HEK293 (cell line): ENCODE measurements around the gene STMND1.

Experiments
- CTCF ChIA-PET: fragments of 350-600 bp; formaldehyde crosslinking; extraction: SDS; loops from one replicate; lab custom pipeline; 2021; ENCODE audit warnings: antibody characterized with exemption; lab: Yijun Ruan, JAX
- POLR2A ChIA-PET: fragments of 300-600 bp; formaldehyde crosslinking; extraction: SDS; loops from one replicate; lab custom pipeline; 2020; ENCODE audit warnings: antibody characterized with exemption, inconsistent platforms; lab: Yijun Ruan, JAX
- H3K27ac ChIP-seq: fragments of 200-500 bp; sonication (Bioruptor generic); 2 replicates; pipeline ENCODE4 v1.5.1; 2014; ENCODE audit warnings: low read depth, low read length, control low read depth, inconsistent platforms; ENCODE audit errors: extremely low read depth
- H3K36me3 ChIP-seq, 2 experiments: fragments of 200-500 bp in 1 of 2; sonication (Bioruptor generic) in 1 of 2; 1 replicate in 1 of 2; 2 replicates in 1 of 2; pipeline ENCODE4 v1.5.1; 2014 to 2017; ENCODE audit warnings: inconsistent platforms in 2 of 2, low read length in 2 of 2; ENCODE audit not compliant: control insufficient read depth in 2 of 2, insufficient read depth in 1 of 2
- H3K4me1 ChIP-seq: fragments of 200-500 bp; sonication (Bioruptor generic); 2 replicates; pipeline ENCODE4 v1.5.1; 2014; ENCODE audit warnings: mild to moderate bottlenecking, low read length, inconsistent platforms; ENCODE audit not compliant: control insufficient read depth, insufficient read depth
- H3K4me3 ChIP-seq: 2 replicates; pipeline ENCODE4 v1.5.1; 2011; ENCODE audit warnings: low read depth, mild to moderate bottlenecking, control low read depth, low read length, moderate library complexity
- H3K9me3 ChIP-seq: fragments of 200-500 bp; sonication (Bioruptor generic); 2 replicates; pipeline ENCODE4 v1.5.1; 2014; ENCODE audit warnings: low read depth, low read length, inconsistent platforms; ENCODE audit not compliant: control insufficient read depth, insufficient read depth
- GLIS2 ChIP-seq: fragments of 450-650 bp; formaldehyde crosslinking; IDR thresholded peaks from 2 replicates; pipeline ENCODE4 v1.5.1; 2016; ENCODE audit warnings: missing biosample characterization, missing genetic modification characterization
- HOXD13 ChIP-seq: sonication (generic); formaldehyde crosslinking; IDR thresholded peaks from 2 replicates; pipeline ENCODE4 v1.8.0; 2022; ENCODE audit warnings: missing genetic modification reagents, borderline replicate concordance
- OVOL3 ChIP-seq: fragments of 450-650 bp; formaldehyde crosslinking; IDR thresholded peaks from 2 replicates; pipeline ENCODE4 v1.5.1; 2016; ENCODE audit warnings: missing biosample characterization, missing genetic modification characterization
- SCRT1 ChIP-seq: fragments of 450-650 bp; formaldehyde crosslinking; IDR thresholded peaks from 2 replicates; pipeline ENCODE4 v1.5.1; 2016; ENCODE audit warnings: missing biosample characterization, missing genetic modification characterization, borderline replicate concordance
- SETDB1 ChIP-seq: IDR thresholded peaks from one replicate; pipeline ENCODE4 v1.6.1; 2017; ENCODE audit warnings: mild to moderate bottlenecking, low read length, moderate library complexity, mixed read lengths; ENCODE audit not compliant: insufficient read length
- ZBTB11 ChIP-seq: fragments of 450-650 bp; formaldehyde crosslinking; conservative IDR thresholded peaks from 2 replicates; pipeline ENCODE4 v1.5.1; 2016; ENCODE audit warnings: low read depth, missing biosample characterization, missing genetic modification characterization
- ZNF112 ChIP-seq: fragments of 450-650 bp; formaldehyde crosslinking; IDR thresholded peaks from 2 replicates; pipeline ENCODE4 v1.5.0; 2017; ENCODE audit warnings: missing biosample characterization, missing genetic modification characterization
- ZNF146 ChIP-seq: fragments of 450-650 bp; formaldehyde crosslinking; IDR thresholded peaks from 2 replicates; pipeline ENCODE4 v1.5.1; 2016; ENCODE audit warnings: missing biosample characterization, missing genetic modification characterization
- ZNF184 ChIP-seq: fragments of 450-650 bp; IDR thresholded peaks from 2 replicates; pipeline ENCODE4 v1.5.1; 2018; ENCODE audit warnings: missing biosample characterization, mild to moderate bottlenecking, missing genetic modification characterization
- ZNF2 ChIP-seq: fragments of 450-650 bp; formaldehyde crosslinking; IDR thresholded peaks from 2 replicates; pipeline ENCODE4 v1.5.1; 2016; ENCODE audit warnings: missing biosample characterization, missing genetic modification characterization
- ZNF223 ChIP-seq: fragments of 450-650 bp; formaldehyde crosslinking; IDR thresholded peaks from 2 replicates; pipeline ENCODE4 v1.5.1; 2016; ENCODE audit warnings: missing biosample characterization, missing genetic modification characterization
- ZNF423 ChIP-seq: fragments of 450-650 bp; formaldehyde crosslinking; IDR thresholded peaks from 2 replicates; pipeline ENCODE4 v1.5.1; 2016; ENCODE audit warnings: missing biosample characterization, missing genetic modification characterization
- ZNF501 ChIP-seq: fragments of 450-650 bp; formaldehyde crosslinking; IDR thresholded peaks from 2 replicates; pipeline ENCODE4 v1.5.1; 2016; ENCODE audit warnings: missing biosample characterization, missing genetic modification characterization
- ZNF560 ChIP-seq: fragments of 450-650 bp; formaldehyde crosslinking; IDR thresholded peaks from 2 replicates; pipeline ENCODE4 v1.5.1; 2017; ENCODE audit warnings: missing biosample characterization, missing genetic modification characterization, borderline replicate concordance
- ZNF561 ChIP-seq: fragments of 450-650 bp; IDR thresholded peaks from 2 replicates; pipeline ENCODE4 v1.5.1; 2018; ENCODE audit warnings: missing biosample characterization, missing genetic modification characterization, borderline replicate concordance
- ZNF629 ChIP-seq: fragments of 450-650 bp; formaldehyde crosslinking; IDR thresholded peaks from 2 replicates; pipeline ENCODE4 v1.5.1; 2017; ENCODE audit warnings: missing biosample characterization, missing genetic modification characterization
- ZNF654 ChIP-seq: fragments of 450-650 bp; formaldehyde crosslinking; IDR thresholded peaks from 2 replicates; pipeline ENCODE4 v1.5.1; 2016; ENCODE audit warnings: low read depth, missing biosample characterization, missing genetic modification characterization
- ZNF660 ChIP-seq: fragments of 450-650 bp; IDR thresholded peaks from 2 replicates; pipeline ENCODE4 v1.5.1; 2018; ENCODE audit warnings: missing biosample characterization, mild to moderate bottlenecking, missing genetic modification characterization
- ZSCAN4 ChIP-seq: fragments of 450-650 bp; formaldehyde crosslinking; IDR thresholded peaks from 2 replicates; pipeline ENCODE4 v1.5.1; 2017; ENCODE audit warnings: missing biosample characterization, missing genetic modification characterization
- ZSCAN5A ChIP-seq: fragments of 450-650 bp; formaldehyde crosslinking; IDR thresholded peaks from 2 replicates; pipeline ENCODE4 v1.5.1; 2016; ENCODE audit warnings: missing biosample characterization, missing genetic modification characterization

The STMND1 gene

GRCh38 chr6:17151888-17152287 lies 50.0 kb downstream of the STMND1 start (continued):
- TF ChIP-seq ZNF629 (no peak), ZNF423 (tag by site-specific recombination) (no peak), ZNF223 (tag by site-specific recombination) (no peak)

GRCh38 chr6:17152703-17153102 lies 50.9 kb downstream of the STMND1 start:
- Histone ChIP-seq H3K36me3 (no peaks in the 10 kb centered on the region), H3K4me3 (no peak overlapping the region), H3K4me1 (no peaks in the 10 kb centered on the region)
- ChIA-PET CTCF (interaction anchor here (1.0 to 2.3 kb wide), 3 partner anchors 15 to 433 kb away, joined by 3 to 8 read pairs (median 7); no protein-coding TSS in a partner anchor), POLR2A (no interaction called here)
- TF ChIP-seq SETDB1 (peak; percentile 32), ZNF561 (tag by site-specific recombination) (no peak)
- TF ChIP-seq, all 188 proteins: peak for 1
- Histone ChIP-seq H3K9me3 (no peaks in the 10 kb centered on the region), H3K27ac (no peak overlapping the region)

- Histone ChIP-seq H3K4me1 (no peaks in the 10 kb centered on the region), H3K36me3 (no peaks in the 10 kb centered on the region), H3K9me3 (no peaks in the 10 kb centered on the region)
- CTCF ChIA-PET = interaction anchor here (0.6 to 7.8 kb wide), 28 partner anchors 9 to 1347 kb away, joined by 3 to 75 read pairs (median 4); no protein-coding TSS in a partner anchor
- TF ChIP-seq ZBTB11 (tag by site-specific recombination) = no peak
- peak; percentile 91 for TF ChIP-seq ZNF654 (tag by site-specific recombination)
- no peak for TF ChIP-seq ZSCAN5A (tag by site-specific recombination)
- TF ChIP-seq SCRT1 = no peak
- no peak for TF ChIP-seq ZSCAN4
- TF ChIP-seq ZNF146 = no peak
- no peak for TF ChIP-seq ZNF501 (tag by site-specific recombination)
- TF ChIP-seq ZNF112 (tag by site-specific recombination) = no peak
- peak; percentile 59; the same call in 1 of the 2 replicates for TF ChIP-seq ZNF660 (tag by site-specific recombination)
- TF ChIP-seq OVOL3 (tag by site-specific recombination) = no peak
- TF ChIP-seq ZNF2 (tag by site-specific recombination) = 0 out of 2 replicates have a peak, but pooled peaks have one; percentile 35
- no peak for TF ChIP-seq ZNF560
- no peak for TF ChIP-seq ZNF184
- no peak for TF ChIP-seq GLIS2 (tag by site-specific recombination)
- TF ChIP-seq HOXD13 (CRISPR knock-in tag) = no peak
- TF ChIP-seq, all 188 proteins: peak for 3
- Histone ChIP-seq H3K4me3 (no peak overlapping the region), H3K27ac (no peak overlapping the region)
- POLR2A ChIA-PET = no interaction called here
These were observed 54.5 kb downstream of the STMND1 start for GRCh38 chr6:17156112-17156921.
